ENCODE data around the gene NIM1K.
"Not testable (repeated sequence)": the region's sequence is repeated elsewhere in the genome, so short reads cannot be mapped to it uniquely, and the experiment has no call there.

NIM1K gene

GRCh38 chr5:43191740-43192557 lies at the start of gene NIM1K:
NIM1K (plus strand) TSS chr5:43192225; CDS start chr5:43245776, 53,551 bp downstream.
- DNase-seq: peak in 1 of 2 experiments; percentile 51

GRCh38 chr5:43145071-43145470 lies 47.0 kb upstream of the NIM1K start:
- DNase-seq: no peak

GRCh38 chr5:43146958-43147357 lies 45.1 kb upstream of the NIM1K start:
- no peak for DNase-seq

- DNase-seq: no peak
Measured at GRCh38 chr5:43148417-43148816, 43.6 kb upstream of the NIM1K start.

GRCh38 chr5:43149231-43149630 lies 42.8 kb upstream of the NIM1K start:
- DNase-seq: no peak

- no peak for DNase-seq
Measured at GRCh38 chr5:43150075-43150474, 42.0 kb upstream of the NIM1K start.

GRCh38 chr5:43150748-43151147 lies 41.3 kb upstream of the NIM1K start:
- no peak for DNase-seq

GRCh38 chr5:43152946-43153345 lies 39.1 kb upstream of the NIM1K start:
- no peak for DNase-seq

- no peak for DNase-seq
Measured at GRCh38 chr5:43154469-43154868, 37.6 kb upstream of the NIM1K start.

GRCh38 chr5:43155394-43156096 lies 36.5 kb upstream of the NIM1K start:
- DNase-seq: no peak

GRCh38 chr5:43156388-43156787 lies 35.6 kb upstream of the NIM1K start:
- DNase-seq: no peak

- no peak for DNase-seq
Measured at GRCh38 chr5:43157068-43157467, 35.0 kb upstream of the NIM1K start.

- no peak for DNase-seq
Measured at GRCh38 chr5:43161244-43161643, 30.8 kb upstream of the NIM1K start.

- not testable (repeated sequence) for DNase-seq
Measured at GRCh38 chr5:43164801-43165200, 27.2 kb upstream of the NIM1K start.

GRCh38 chr5:43165323-43165722 lies 26.7 kb upstream of the NIM1K start:
- DNase-seq: no peak

- DNase-seq: no peak
Measured at GRCh38 chr5:43168175-43168574, 23.9 kb upstream of the NIM1K start.

- DNase-seq: no peak
Measured at GRCh38 chr5:43171451-43171850, 20.6 kb upstream of the NIM1K start.

GRCh38 chr5:43171926-43172325 lies 20.1 kb upstream of the NIM1K start:
- no peak for DNase-seq

GRCh38 chr5:43172779-43173178 lies 19.2 kb upstream of the NIM1K start:
- DNase-seq: no peak

- no peak for DNase-seq
Measured at GRCh38 chr5:43174586-43174985, 17.4 kb upstream of the NIM1K start.

GRCh38 chr5:43179836-43180235 lies 12.2 kb upstream of the NIM1K start:
- no peak for DNase-seq

- DNase-seq: no peak
Measured at GRCh38 chr5:43182421-43182820, 9.6 kb upstream of the NIM1K start.

- DNase-seq: not testable (repeated sequence)
Measured at GRCh38 chr5:43183101-43183500, 8.9 kb upstream of the NIM1K start.
